ENCODE data around the gene FOSB.

GRCh38 chr19:45442778-45443461, 24.9 kb upstream of the FOSB start:
- TF ChIP-seq, protein P1, sequence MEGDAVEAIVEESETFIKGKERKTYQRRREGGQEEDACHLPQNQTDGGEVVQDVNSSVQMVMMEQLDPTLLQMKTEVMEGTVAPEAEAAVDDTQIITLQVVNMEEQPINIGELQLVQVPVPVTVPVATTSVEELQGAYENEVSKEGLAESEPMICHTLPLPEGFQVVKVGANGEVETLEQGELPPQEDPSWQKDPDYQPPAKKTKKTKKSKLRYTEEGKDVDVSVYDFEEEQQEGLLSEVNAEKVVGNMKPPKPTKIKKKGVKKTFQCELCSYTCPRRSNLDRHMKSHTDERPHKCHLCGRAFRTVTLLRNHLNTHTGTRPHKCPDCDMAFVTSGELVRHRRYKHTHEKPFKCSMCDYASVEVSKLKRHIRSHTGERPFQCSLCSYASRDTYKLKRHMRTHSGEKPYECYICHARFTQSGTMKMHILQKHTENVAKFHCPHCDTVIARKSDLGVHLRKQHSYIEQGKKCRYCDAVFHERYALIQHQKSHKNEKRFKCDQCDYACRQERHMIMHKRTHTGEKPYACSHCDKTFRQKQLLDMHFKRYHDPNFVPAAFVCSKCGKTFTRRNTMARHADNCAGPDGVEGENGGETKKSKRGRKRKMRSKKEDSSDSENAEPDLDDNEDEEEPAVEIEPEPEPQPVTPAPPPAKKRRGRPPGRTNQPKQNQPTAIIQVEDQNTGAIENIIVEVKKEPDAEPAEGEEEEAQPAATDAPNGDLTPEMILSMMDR (IDR thresholded peaks at IDR 0.05), result no peak
- TF ChIP-seq POLR2A (IDR thresholded peaks at IDR 0.05) (no peak), POLR2AphosphoS5 (IDR thresholded peaks at IDR 0.05) (no peak)

All from prostate gland (tissue), 2 donors.